ENCODE measurements around the gene SLC35F4.

GRCh38 chr14:57845802-57846531, 19.9 kb downstream of the SLC35F4 start:
- TF ChIP-seq, protein P1, sequence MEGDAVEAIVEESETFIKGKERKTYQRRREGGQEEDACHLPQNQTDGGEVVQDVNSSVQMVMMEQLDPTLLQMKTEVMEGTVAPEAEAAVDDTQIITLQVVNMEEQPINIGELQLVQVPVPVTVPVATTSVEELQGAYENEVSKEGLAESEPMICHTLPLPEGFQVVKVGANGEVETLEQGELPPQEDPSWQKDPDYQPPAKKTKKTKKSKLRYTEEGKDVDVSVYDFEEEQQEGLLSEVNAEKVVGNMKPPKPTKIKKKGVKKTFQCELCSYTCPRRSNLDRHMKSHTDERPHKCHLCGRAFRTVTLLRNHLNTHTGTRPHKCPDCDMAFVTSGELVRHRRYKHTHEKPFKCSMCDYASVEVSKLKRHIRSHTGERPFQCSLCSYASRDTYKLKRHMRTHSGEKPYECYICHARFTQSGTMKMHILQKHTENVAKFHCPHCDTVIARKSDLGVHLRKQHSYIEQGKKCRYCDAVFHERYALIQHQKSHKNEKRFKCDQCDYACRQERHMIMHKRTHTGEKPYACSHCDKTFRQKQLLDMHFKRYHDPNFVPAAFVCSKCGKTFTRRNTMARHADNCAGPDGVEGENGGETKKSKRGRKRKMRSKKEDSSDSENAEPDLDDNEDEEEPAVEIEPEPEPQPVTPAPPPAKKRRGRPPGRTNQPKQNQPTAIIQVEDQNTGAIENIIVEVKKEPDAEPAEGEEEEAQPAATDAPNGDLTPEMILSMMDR (conservative IDR thresholded peaks at IDR 0.05), result no peak
- no peak for TF ChIP-seq ZFX (IDR thresholded peaks at IDR 0.05)

Measured in C4-2B (cell line).